PFSK-1 (cell line): ENCODE measurements around the gene MT1G.

Experiments
- POLR2AphosphoS5 ChIP-seq: IDR thresholded peaks from 2 replicates; pipeline ENCODE4 v1.6.1; 2012; ENCODE audit warnings: low read depth, mild to moderate bottlenecking, control low read depth, low read length, moderate library complexity
- REST ChIP-seq, 2 experiments: IDR thresholded peaks; 2 replicates each; pipeline versions ENCODE4 v1.6.1 to v1.8.0; 2011 to 2012; ENCODE audit warnings: low read depth in 2 of 2, low read length in 2 of 2, control low read depth in 1 of 2, inconsistent platforms in 1 of 2, mild to moderate bottlenecking in 1 of 2, moderate library complexity in 1 of 2; ENCODE audit not compliant: insufficient read depth in 1 of 2
- SIN3A ChIP-seq: IDR thresholded peaks from 2 replicates; pipeline ENCODE4 v1.6.1; 2012; ENCODE audit warnings: mild to moderate bottlenecking, low read length, moderate library complexity, borderline replicate concordance; ENCODE audit not compliant: insufficient read depth
- TAF1 ChIP-seq: IDR thresholded peaks from 2 replicates; pipeline ENCODE4 v1.6.1; 2012; ENCODE audit warnings: low read length, control low read depth, borderline replicate concordance; ENCODE audit not compliant: insufficient read depth

GRCh38 chr16:56672761-56673536 is 5.1 kb upstream of the MT1G start:
- TF ChIP-seq REST (IDR thresholded peaks at IDR 0.05; ENCODE audit: insufficient read depth in 1 of 2, low read depth in 2 of 2, low read length in 2 of 2) = no peak
- TF ChIP-seq SIN3A = no peak
- TF ChIP-seq POLR2AphosphoS5 = no peak
- TF ChIP-seq TAF1 = no peak
